Activated CD8-positive, alpha-beta memory T cell treated with anti-CD3 and anti-CD28 coated beads for 4 hours (primary cell): ENCODE data around the gene XIRP2.

Source experiments
- DNase-seq, 2 donors: peaks; one replicate each; pipeline ENCODE4 v3.0.0-alpha.2; 2020; ENCODE audit warnings: low read depth in 2 of 2

XIRP2 gene

GRCh38 chr2:167135706-167136105 lies 247.4 kb downstream of the XIRP2 start:
- DNase-seq, result no peak

GRCh38 chr2:167136879-167137596 lies 248.8 kb downstream of the XIRP2 start:
- no peak for DNase-seq

- no peak for DNase-seq
These were observed 252.1 kb downstream of the XIRP2 start for GRCh38 chr2:167140330-167140729.

GRCh38 chr2:167140767-167141166 lies 252.5 kb downstream of the XIRP2 start:
- no peak for DNase-seq

- DNase-seq, result no peak
These were observed 254.3 kb downstream of the XIRP2 start for GRCh38 chr2:167142554-167142953.

DNA sequence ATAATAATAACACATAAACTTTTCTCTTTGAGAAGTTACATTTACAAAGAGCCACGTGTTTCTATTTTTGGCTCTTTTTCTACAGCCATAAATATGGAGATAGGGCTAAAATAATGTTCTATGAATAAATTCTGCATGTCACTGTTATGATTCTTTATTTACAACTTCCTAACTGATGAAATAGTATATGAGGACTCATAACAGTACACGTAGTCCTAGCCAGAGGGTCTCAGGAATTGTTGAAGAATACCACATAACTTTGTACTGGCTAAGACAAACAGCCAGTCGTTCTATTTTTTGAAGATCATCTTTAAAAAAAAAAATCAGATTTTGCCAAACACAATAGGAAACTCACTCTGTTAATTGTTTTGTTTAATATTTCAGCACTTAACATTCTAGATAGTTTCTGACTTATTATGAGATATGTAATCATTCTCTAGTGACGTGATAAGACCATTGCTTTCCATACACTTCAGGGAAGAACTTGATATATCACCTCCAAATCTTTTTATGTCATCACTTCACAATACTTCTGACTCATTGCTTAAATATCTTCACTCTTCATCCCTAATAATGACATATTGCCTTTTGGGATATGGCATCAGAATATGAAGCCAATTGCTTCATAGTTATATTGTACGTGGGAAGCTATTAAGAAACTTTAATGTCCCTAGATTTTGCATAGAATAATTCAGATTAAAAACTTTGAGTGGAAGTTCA lies 256.1 kb downstream of the XIRP2 start:
- DNase-seq, result no peak

- no peak for DNase-seq
These were observed 259.1 kb downstream of the XIRP2 start for GRCh38 chr2:167147271-167147941.

- no peak for DNase-seq
These were observed 263.6 kb downstream of the XIRP2 start for GRCh38 chr2:167151894-167152293.

GRCh38 chr2:167157523-167157922 lies 269.2 kb downstream of the XIRP2 start:
- no peak for DNase-seq

- DNase-seq, result no peak
These were observed 288.9 kb downstream of the XIRP2 start for GRCh38 chr2:167177196-167177595.

DNA sequence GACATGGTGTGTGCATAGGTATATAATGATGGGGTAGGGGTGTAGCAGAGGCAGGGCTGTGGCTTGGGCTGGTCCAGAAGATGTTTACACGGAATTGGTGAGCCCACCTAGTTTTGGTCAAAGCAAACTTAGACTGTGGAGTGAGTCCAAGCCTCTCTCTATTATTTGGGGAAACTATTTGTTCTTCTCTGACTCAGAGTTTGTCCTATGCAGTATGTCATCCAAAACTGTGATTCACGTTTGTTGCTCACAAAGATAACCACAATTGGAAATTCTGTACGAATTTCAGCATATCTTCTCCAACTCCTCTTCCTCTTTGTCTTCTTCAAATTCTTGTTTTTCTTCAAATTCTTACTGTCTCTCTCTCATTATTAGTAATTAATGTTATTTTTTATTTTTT lies 292.9 kb downstream of the XIRP2 start:
- DNase-seq, result no peak

- no peak for DNase-seq
These were observed 293.4 kb downstream of the XIRP2 start for GRCh38 chr2:167181688-167182087.

GRCh38 chr2:167182403-167182802 lies 294.1 kb downstream of the XIRP2 start:
- DNase-seq, result no peak

DNA sequence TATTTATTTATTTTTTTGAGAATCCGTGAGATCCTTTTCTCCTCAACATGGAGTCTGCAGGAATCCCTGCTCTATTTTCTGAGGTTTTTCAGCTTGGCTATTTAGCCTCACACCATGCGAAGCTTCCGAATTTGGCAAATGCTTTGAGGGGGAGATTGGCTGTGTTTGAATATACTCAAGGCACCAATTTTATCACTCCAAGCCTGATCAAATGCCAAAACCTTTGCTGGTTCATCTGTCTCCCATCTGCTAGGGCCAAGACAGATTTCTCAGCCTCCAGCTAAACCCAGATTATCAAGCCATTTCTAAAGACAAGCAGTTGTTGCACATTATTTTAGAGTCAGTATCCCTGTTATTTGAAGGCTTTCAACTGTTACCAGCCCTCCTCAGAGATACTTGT lies 295.7 kb downstream of the XIRP2 start:
- DNase-seq, result no peak

GRCh38 chr2:167186465-167186864 lies 298.2 kb downstream of the XIRP2 start:
- DNase-seq, result no peak

DNA sequence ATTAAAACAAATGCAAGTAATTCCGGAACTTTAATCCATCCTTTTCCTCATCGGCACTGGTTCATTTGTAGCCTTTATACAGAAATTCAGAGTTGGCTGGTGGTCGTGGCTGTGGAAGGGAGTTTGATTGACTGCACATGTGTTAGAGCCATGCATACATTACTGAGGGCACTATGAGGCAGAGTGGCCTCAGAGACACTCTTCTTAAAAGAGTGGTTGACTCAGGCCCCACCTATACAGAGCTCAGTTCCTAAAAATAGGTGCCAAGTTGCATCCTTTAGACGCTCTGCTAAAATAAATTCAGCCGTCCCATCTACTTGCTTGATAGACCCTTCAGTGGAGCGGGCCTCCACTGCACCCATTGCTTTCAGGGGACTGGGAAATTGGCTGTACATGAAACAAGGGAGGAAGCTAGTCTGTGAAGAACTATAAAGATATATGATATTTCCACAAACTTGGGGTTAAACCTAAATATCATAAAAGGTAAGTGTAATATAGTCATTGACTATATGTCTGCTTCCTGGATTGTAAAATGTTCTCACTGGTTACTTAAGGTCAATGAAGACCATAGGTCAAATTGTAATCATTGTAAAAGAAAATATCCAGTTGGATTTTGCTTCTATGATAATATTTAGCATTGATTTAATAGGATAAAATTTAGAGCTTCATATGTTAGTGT lies 298.9 kb downstream of the XIRP2 start:
- DNase-seq, result no peak

- DNase-seq, result no peak
These were observed 300.0 kb downstream of the XIRP2 start for GRCh38 chr2:167187978-167188967.

- no peak for DNase-seq
These were observed 301.8 kb downstream of the XIRP2 start for GRCh38 chr2:167190053-167190452.

- no peak for DNase-seq
These were observed 303.3 kb downstream of the XIRP2 start for GRCh38 chr2:167191588-167191987.

- no peak for DNase-seq
These were observed 304.6 kb downstream of the XIRP2 start for GRCh38 chr2:167192833-167193232.
